Measurements from ENCODE around the gene FAR1.

FAR1 gene

DNA sequence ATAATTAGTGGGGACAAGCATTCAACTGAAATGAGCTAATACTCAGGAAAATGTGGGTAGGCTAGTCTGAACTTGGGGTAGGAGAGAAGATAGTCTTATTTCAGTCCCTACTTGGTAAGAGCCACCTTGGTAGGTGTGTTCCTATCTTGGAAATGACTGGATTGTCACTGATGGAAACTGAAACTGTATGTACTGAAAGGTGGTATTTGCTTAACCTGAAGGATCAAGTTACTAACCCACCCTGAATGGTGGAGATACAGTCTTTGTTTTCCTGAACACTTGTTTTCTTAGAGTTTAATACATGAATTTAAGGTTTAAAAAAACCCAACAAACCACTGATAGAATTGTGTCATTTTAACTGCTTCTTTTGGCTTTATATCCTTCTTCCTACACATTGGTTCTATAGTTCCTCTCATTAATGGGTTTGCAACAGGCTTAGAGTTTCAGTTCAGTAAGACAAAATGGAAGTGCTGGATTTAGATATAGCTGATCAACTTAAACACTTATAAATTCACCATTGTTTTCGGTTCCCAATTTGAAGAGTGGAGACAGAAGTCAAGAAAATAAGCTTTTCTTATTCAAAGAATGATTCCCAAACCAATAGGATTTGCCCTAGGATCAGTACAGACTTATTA, 4.2 kb downstream of the FAR1 start:
- no peak for DNase-seq

DNA sequence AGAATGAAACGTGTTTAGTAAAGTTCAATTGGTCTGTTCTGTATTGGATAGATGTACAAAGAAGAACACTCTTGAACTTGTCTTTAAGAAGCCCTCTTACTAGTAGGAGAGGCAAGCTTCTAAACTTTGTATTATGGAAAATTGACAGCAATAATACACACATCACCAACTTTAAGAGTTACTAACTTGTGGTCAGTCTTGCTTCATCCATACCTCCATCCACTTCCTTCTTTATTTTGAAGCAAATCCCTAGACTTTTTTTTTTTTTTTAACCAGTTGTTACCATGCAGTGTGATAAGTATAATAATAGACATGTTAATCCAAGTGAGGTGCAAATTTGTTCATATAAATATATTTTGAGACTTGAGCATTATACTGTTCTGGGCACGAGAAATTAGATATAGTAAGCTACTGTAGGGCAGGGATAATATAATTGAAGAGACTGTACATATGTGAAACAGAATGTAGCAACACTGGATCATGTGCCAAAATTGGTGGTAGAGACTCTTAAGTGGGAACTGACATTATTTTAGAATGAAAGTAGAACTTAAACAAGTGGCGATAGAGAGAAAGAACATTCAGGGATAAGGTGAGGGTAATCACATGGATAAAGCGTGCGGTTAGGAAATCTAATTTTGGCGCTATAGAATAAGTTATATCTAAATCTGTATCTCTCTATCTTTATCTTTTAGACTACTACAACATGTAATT, 6.5 kb downstream of the FAR1 start:
- no peak for DNase-seq

DNA sequence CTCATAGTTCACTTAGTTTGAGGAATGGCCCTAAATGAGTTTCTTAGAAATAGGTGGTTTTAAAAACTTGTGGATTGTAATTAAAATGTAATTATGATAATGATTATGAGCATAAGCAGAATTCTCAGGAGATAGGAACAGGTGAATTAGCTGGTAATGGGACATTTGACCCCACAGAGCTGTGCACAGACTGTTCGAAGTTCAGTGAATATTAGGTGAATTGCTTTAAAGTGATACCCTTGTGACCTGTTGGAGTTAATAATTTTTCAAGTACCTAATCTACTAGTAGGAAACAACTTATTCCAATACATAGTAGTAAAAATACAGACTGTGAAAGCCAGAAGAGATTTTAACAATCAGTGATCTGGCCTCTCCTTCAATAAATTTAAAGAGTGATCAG, 8.1 kb downstream of the FAR1 start:
- no peak for DNase-seq

DNA sequence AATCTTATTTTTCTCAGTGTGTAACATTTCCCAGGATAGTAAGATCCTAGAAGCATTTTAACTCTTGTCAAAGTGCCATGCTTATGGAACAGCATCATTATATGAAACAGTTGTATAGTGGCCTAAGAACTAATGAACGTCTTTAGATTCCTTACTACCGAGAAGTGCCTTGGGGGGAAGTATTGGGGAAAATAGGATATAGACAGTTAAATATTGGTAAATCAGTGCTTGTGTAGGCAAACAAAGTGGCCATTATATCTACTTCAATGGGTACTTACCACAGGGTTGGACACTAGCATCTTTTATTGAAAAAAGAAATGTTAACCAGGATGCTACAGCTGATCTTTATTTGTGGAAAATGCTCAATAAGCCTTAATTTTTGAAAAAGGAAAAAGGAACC, 11.3 kb downstream of the FAR1 start:
- no peak for DNase-seq

DNA sequence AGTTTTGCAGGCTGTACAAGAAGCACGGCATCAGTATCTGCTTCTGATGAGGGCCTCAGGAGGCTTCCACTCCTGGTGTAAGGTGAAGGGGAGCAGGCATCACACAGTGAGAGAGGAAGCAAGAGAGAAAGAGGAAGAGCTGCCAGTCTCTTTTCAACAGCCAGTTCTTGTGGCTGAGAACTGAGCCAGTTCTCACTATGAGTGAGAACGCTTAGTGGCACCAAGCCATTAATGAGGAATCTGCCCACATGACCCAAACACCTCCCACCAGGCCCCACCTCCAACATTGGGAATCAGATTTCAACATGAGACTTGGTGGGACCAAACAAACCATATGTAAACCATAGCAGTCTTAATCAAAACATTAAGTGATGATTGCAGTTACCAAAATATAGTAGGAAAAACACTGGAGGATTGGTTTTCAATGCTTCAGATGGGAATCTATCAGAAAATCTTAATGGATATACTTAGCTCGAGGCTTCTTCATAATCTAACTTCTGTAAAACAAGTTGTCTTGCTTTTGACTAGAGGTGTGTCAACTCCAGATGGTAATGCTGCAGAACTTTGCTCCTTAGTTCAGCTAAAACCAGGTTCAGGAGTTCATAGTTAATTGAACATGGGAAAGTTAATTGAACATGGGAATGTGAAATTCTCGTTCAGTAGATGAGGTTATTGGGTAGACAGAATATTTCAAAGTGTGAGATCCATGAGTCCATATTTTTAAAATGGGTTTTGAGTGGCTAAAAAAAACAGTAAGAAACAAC, 12.2 kb downstream of the FAR1 start:
- no peak for DNase-seq

DNA sequence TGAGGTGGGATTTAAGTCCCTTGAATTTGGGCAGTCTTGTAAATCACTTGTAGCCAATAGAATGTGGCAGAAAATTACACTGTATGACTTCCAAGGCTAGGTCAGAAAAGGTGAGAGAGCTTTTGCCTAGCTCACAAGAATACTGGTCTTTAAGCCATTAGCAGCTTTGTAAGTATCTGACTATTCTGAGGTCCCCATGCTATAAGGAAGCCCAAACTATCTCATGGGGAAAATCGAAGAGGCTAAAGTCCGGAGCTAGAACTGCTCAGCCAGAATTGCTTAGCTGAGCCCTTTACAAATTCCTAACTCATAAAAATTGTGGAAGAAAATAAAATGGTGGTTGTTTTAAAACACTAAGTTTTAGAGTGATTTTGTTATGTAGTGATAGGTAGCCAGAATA, 13.0 kb downstream of the FAR1 start:
- no peak for DNase-seq

DNA sequence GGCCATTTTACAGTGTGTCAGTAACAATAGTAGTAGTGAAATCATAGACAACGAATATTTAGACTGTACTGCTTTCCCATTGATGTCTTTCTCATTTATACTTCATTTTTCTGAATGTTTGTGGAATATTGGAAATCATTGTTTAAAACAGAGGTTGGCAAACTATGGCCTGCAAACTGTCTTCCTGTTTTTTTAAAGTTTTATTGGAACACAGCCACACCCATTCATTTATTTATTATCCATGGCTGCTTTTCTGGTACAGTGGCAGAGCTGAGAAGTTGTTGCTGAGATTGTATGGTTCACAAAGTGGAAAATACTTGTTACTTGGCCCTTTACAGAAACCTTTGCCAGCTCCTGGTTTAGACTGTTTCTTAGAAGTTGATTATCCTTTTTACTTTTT, 13.7 kb downstream of the FAR1 start:
- DNase-seq = no peak

DNA sequence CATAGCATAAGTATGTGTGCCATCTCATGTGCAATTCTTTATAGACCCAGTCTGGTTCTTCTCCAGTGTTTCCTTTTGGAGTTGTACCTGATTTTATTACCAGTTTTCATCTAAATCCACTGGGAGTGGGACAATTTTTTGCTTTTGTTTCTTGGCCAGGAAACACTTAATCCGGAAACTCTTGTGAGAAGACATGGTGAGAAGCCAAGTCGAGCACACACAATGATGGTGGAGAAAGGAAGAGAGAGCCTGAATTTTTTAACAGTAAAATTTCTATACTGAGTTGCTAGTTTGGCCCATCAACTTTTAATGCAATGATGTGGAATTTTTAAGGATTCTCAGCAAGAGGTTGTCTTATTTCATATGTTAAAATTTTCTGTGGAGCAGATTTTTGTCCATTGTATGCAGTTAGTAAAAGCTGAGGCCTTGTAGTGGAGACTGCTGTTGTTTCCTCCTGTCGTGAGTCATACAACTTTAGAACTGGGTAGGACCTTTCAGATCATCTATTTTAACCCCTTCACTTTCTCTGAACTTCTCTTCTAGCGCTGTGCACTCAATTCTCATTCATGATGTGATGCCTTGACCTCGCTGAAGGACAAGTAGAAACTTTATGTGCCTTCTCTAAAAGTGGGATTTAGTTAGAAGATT, 17.1 kb downstream of the FAR1 start:
- DNase-seq = no peak

DNA sequence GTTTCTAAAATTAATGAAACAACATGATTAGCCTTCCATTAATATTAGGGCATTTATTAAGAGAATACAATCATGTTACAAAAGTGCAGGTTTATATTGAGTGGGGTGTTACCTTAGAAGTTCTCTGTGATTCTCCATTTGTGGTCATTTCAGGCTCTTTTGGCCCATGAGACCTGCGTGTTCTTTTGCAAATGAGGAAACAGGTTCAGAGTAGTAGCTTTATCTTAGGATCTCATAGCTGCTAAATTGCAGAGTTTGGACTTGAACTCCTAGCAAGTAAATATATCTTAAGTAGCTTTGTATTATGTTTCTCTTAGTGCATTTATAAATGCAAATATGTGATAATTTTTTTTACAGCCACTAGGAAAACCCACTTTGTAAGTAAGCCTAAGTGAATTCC, 18.3 kb downstream of the FAR1 start:
- DNase-seq = no peak

DNA sequence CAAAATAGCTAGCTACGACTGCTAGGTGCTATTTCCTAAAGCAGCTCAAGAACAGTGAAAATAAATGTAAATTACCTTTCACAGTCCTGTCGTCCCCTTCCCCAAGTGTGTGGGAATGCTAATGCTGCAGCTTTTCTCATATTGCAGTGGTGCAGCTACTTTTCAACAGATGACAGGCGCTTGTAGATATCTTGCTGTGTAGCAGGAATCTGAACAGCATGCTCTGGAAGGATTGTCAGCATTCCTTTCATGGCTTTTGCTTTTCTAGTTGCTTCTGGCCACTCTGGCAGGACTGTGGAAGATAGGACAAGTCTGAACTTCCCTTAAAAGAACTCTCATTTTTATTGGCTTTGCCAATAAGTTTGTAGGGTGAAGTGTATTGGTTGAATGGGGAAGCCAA, 18.8 kb downstream of the FAR1 start:
- DNase-seq = no peak

DNA sequence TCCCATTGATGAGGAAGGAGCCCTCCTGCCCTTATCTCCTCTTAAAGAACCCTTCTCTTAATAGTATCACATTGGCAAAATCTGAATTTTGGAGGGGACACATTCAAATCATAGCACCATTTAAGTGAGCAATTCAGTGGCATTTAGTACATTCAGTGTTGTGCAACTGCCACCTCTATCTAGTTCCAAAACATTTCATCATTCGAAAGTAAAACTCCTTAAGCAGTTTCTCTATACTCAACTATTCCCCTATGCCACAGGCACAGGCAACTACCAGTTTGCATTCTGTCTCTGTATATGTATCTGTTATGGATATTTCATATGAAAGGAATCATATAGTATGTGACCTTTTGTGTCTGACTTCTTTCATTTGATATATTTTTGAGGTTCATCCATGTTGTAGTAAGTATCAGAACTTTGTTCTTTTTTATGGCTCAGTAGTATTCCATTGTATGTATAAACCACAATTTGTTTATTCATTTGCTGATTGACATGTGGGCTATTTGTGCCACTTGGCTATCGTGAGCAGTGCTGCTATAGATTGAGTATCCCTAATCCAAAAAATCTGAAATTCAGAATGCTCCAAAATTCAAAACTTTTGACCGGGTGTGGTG, 22.9 kb downstream of the FAR1 start:
- DNase-seq = no peak

DNA sequence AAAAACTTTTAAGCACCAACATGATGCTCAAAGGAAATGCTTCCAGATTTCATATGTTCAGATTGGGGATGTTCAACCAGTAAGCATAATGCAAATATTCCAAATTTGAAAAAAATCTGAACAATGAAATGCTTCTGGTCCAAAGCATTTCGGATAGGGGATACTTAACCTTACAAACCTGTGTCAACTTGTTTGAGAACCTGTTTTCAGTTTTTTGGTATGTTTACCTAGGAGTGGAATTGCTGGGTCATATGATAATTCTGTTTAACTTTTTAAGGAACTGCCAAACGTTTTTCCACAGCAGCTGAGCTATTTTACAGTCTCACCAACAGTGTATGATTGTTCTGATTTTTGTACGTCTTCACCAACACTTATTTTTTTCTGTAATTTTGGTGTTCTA, 23.7 kb downstream of the FAR1 start:
- DNase-seq = no peak

DNA sequence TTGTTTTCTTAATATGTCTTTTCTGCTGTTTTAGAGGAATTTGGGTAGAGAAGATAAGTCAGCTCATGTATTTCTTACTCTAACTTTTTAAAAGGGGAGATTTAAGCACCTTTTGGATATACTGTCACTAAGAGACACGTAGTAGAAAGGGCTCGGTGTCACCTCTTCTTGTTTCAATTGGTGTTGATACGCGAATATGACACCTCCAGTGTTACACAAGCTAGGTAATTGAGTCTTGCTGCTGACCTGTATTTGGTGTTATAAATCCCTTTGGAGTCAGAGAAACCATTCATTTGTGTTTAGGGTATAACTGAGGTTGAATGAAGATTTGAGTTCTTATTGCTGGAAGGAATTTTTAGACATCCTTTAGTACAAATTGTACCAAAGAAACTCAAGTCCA, 25.6 kb downstream of the FAR1 start:
- no peak for DNase-seq

DNA sequence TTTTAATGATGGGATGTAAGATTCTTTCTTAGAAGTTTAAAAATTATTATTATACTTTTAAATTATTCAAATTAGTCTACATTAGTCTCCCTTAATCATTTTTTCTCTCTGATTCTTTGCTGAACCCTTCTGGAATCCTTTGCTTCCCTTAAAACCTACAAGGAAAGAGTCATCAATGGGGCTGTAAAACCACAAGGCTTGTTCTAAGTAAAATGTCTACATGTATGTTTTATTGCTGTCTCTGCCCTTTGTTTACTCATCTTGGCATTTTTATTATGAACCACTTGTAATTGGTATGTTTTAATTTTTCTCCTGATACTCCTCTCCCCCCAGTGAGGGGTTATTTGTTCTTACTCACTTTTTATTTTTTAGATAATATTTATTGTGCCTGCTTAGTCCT, 27.4 kb downstream of the FAR1 start:
- no peak for DNase-seq

DNA sequence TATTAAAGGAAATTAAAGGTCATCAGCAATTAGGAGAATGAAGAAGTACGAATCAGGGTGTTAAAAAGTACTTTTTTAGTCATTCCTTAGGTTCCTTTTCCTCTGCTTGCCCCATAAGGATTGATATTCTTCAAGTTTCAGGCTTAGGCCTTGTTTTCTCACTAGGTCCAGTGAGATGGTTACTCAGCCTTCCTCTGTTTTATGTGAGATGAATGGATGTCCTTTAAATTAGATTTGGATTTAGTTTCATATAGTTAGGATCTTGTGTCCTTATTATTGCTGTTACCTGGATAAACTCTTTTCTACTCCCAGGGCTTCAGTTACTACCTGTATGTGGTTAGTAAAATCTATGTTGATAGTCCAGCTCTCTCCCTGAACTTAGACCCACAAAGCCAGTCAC, 29.2 kb downstream of the FAR1 start:
- DNase-seq = no peak

DNA sequence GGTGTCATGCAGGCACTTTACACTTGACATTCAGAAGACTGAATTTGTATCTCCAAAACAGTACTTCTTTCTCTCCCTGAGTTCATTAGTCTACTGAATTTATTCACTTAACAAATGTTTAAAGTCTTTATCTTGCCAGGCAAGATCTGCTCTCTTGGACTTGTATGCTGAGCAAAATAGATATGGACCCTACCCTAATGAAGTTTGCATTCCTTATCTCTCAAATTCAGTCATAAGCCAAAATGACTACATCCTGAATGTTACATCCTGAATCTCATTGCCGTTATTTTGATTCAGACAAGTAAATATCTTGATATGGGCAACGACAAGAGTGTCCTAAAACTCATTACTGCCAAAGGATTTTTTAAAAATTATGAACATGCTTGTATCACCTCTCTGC, 29.7 kb downstream of the FAR1 start:
- DNase-seq = no peak

DNA sequence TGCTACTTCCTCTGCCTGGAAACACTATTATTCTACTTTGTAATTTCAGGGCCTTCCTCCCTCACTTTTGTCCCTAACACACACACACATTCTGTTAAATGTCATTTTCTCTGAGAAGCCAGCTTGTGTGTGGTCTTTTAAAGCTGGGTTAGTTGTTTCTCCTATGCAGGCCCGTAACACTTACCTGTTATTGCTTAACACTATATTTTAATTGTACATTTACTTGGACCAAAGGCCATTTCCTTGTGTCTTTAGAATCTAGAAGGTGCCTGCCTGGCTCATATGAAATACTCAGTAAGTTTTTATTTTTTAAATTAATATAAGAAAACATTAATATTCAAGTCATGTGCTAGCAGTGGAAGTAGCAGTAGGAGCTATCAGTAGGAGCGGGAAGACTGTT, 30.6 kb downstream of the FAR1 start:
- no peak for DNase-seq

DNA sequence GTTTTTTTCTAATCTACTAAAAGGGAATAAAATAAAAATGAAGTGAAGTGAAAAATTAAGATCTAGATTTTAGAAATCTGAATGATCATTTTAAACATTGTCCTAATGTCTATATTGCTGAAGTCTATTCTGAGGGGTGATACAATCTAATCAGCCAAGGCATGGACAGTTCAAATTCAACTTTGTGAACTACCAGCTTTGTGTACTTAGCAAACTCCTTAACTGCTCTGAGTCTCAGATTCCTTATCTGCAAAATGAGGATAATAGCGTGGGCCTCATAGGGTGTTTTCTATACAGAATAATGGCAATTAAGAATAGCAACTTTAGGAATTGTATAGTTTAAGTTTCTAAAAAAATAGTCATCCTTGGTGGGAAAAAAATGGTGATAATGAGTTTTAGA, 31.4 kb downstream of the FAR1 start:
- DNase-seq = no peak

DNA sequence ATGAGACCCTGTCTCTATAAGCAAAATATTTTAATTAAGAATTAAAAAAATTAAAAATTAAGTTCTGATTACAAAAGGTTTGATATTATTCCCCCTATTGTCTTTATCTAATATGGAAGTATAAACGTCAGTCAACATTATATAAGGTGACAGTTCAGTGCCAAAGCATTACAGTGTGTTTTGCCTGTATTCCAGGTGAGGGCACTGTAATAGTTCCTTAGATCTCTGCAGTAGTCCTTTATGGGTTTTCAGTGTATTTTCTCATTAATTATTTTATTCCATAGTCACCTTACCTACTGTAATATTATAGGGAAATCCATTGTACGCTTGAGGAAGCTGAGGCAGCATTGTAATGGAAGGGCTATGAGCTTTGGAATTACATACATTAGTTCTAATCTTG, 33.0 kb downstream of the FAR1 start:
- no peak for DNase-seq

DNA sequence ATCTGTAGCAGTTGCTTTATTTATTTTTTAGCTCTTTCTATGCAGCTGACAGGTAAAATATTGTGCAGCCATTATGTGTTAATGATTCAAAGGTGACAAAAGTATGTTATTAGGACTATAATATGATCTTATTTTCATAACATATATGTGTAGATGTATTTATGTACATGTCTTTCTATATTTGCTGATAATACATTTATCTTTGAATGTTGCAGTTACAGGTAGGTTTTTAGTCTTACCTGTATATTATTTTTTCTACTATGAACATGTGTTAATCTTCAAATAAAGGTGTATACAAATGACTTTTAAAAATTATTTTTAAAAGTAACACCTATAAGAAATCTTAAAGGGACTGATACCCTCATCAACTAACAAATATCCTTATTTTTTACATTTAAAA, 33.6 kb downstream of the FAR1 start:
- DNase-seq = no peak

DNA sequence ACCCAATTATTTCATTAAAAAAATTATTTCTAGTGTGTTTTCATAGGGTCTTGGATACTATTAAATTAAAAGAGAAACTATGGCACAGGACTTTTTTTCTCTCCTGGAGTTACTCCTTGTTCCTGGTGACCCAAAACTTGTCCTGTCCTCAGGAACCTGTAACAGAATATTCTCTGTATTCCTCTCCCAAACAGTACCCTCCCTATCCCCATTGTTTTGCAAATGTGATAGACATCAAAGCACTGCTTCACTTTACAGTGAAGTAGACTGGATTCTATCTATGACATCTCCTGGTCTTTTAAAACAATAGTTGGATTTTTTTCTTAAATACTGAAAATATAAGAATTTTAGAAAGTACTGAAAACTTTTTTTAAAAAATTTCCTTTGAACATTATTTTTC, 37.2 kb downstream of the FAR1 start:
- no peak for DNase-seq

DNA sequence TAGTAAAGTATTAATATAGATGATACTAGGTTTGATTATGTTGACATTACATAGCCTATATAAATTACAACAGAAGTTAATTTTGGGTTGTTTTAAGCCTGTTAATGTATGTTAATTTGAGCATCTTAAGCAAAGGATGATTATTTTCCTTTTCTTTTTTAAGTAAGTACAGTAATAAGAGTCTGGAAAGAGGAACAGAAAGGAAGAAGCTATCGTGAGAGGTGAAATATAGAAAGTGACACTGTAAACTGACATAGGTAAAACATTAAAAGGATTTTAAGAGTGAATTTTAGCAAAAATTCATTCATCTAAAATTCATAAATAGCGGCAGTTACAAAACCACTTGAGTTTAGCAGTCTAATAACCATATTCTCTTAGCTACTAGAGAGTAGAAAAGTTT, 45.5 kb downstream of the FAR1 start:
- DNase-seq = no peak

DNA sequence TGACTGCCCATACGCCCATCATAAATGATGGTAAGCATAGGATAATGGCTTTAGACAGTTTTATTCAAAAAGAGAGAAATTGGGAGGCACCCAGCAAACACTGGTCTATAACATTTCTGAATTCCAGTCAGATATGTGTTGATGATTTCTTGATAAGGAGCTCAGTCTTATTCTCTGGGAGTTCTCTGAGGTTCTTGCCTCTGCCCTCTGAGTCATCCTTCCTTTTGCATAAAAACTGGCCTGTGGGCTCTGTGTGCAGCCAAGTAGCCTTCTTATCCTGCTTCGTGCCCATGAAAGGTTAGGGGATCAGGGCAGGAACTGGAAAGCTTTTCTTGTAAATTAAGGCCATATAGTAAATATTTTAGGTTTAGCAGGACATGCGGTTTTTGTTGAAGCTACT, 48.9 kb downstream of the FAR1 start:
- DNase-seq = no peak

DNA sequence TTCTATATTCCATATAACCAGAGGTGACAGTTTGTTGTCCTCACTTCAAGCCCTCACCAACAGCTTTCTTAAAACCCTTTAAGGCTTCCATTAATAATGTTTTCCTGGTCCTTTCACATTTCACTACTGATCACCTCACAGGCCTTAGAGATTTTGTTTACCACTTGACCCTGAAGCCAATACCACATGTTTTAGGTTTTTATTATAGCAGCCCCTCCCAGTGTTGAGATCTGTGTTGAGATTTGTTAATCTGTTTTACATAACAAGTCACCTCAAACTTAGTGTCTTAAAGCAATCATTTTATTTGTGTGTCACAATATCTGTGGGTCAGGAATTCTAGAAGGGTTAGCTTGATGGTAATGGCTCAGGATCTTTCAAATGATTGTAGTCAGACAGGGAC, 49.9 kb downstream of the FAR1 start:
- DNase-seq = no peak
